HL-60/S4 treated with retinoic acid at 250 ng/mL for 4 days and 3 days (cell line): Measurements from ENCODE around the gene RBMY1E.
"Not testable (repeated sequence)": the region's sequence is repeated elsewhere in the genome, so short reads cannot be mapped to it uniquely, and the experiment has no call there.

Experiments used
- in situ Hi-C: fragments of 300-500 bp; cut with MboI; formaldehyde crosslinking; loops from 2 replicates; pipeline ENCODE4 v1.7.0; 2022; ENCODE audit warnings: low sequenced_read_pairs

Gene RBMY1E

DNA sequence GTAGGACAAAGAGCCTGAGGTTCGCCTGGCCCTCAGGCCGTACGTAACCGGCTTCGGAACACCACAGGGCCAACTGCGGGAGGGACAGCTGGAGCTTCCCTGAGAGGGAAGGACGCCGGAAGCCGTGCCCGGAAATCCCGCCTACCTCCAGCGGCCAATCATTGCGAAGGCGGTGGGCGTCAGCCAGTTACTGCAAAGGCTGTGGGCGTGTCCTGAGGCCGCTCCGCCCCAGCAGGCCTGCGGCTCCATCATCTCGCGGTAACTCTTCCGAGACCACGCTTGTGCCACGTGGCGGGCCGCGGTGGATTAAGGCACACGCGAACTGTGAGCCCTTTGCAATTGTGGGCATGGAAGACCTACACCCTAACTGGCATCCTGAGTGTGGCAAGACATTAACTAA lies at the start of gene RBMY1E:
TSS of gene RBMY1E (minus strand) at position 101 of the 400 bp plus-strand sequence. CDS start 1,978 bp downstream, outside the sequence.
- in situ Hi-C loops, result not testable (repeated sequence)

DNA sequence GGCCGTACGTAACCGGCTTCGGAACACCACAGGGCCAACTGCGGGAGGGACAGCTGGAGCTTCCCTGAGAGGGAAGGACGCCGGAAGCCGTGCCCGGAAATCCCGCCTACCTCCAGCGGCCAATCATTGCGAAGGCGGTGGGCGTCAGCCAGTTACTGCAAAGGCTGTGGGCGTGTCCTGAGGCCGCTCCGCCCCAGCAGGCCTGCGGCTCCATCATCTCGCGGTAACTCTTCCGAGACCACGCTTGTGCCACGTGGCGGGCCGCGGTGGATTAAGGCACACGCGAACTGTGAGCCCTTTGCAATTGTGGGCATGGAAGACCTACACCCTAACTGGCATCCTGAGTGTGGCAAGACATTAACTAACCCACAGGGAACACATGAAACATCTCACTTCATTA lies 23.4 kb downstream of the RBMY1E start, which contains the start of gene RBMY1D:
TSS of gene RBMY1D (minus strand) at position 101 of the 400 bp plus-strand sequence. CDS start 2,013 bp downstream, outside the sequence.
- in situ Hi-C loops, result not testable (repeated sequence)

DNA sequence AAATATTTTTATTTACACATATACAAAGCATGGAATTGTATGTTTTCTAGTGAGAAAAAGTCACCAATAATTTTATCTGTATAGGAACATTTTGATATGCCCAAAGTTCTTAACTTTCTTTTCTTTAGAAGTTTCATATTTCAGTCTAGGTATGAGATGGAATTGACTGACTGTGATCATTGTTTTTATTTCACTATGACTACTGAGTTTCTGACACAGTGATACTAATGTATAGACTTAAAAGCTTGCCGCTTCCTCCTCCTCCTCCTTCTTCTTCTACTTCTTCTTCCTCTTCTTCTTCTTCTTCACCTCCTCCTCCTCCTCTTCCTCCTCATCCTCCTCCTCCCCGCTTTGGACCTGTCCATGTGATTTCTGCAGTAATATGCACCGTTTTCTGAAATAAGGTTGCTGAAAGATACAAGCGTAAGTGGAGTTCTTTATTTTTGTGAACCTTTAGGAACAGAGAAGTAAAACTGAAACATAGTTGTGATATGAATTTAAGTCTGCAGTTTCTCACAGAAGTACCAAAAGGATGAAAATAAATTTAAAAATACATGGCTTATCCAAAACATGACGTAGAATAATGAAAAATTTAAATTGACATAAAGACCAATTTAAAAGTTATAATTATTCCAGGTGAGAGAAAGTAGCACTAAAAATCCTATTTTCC lies 48.3 kb downstream of the RBMY1E start:
- in situ Hi-C loops, result not testable (repeated sequence)
